Measurements from ENCODE around the gene DUSP5. TPM values are rescaled to one million over a fixed set of nuclear protein-coding genes. Genes with fewer than 3 reads are reported as not detected.

The DUSP5 gene
- total RNA-seq, 3 donors from 2014 or later, result 3.8 to 35.4 (median 26.9) TPM

GRCh38 chr10:110498087-110498981, 627 bp downstream of the DUSP5 start:
- peak; percentile 40 to 61 for DNase-seq (ENCODE audit: low spot score in 2 of 2)
- peaks cover 4 to 12% of the 10 kb centered on the region in 2 donors for H3K4me1 ChIP-seq
- TF ChIP-seq POLR2AphosphoS5 (IDR thresholded peaks at IDR 0.05) (no peak), POLR2A (IDR thresholded peaks at IDR 0.05) (no peak), CTCF (IDR thresholded peaks at IDR 0.05) (peak in 1 of 3 donors; percentile 24)
- H3K36me3 ChIP-seq, result no peaks in the 10 kb centered on the region
- peak overlapping the region; percentile 94 to 98 for H3K27ac ChIP-seq
- H3K4me3 ChIP-seq, result peak overlapping the region; percentile 63 to 97 (median 72)
- intact Hi-C loops (cut with DNase I; ENCODE audit: low total_unique reads), result no loop called here
- H3K9me3 ChIP-seq, result no peaks in the 10 kb centered on the region
- no peaks in the 10 kb centered on the region for H3K27me3 ChIP-seq

- peak in 1 of 2 donors; percentile 64 for DNase-seq (ENCODE audit: low spot score in 2 of 2)
- Histone ChIP-seq H3K9me3 (no peaks in the 10 kb centered on the region), H3K4me1 (peaks cover 4 to 16% of the 10 kb centered on the region in 2 donors), H3K27ac (peak overlapping the region; percentile 94 to 98), H3K27me3 (no peaks in the 10 kb centered on the region), H3K36me3 (no peaks in the 10 kb centered on the region), H3K4me3 (peak overlapping the region; percentile 63 to 97 (median 72))
- intact Hi-C loops (cut with DNase I; ENCODE audit: low total_unique reads), result no loop called here
- TF ChIP-seq POLR2A (IDR thresholded peaks at IDR 0.05), result no peak
- TF ChIP-seq POLR2AphosphoS5 (IDR thresholded peaks at IDR 0.05), result peak in 1 of 3 donors; percentile 28
Measured at GRCh38 chr10:110498982-110499795, 1.5 kb downstream of the DUSP5 start.

GRCh38 chr10:110499796-110500514, 2.2 kb downstream of the DUSP5 start:
- H3K27ac ChIP-seq, result peak overlapping the region; percentile 94 to 98

GRCh38 chr10:110500515-110500905, 2.8 kb downstream of the DUSP5 start:
- no peak for DNase-seq (ENCODE audit: low spot score in 2 of 2)
- Histone ChIP-seq H3K36me3 (no peaks in the 10 kb centered on the region), H3K4me1 (peaks cover 4 to 23% of the 10 kb centered on the region in 2 donors), H3K27ac (peak overlapping the region; percentile 71 to 83), H3K27me3 (no peaks in the 10 kb centered on the region), H3K9me3 (no peaks in the 10 kb centered on the region), H3K4me3 (peak overlapping the region in 2 of 3 donors; percentile 72 to 97)
- intact Hi-C loops (cut with DNase I; ENCODE audit: low total_unique reads), result no loop called here
- no peak for TF ChIP-seq POLR2AphosphoS5 (IDR thresholded peaks at IDR 0.05)
- no peak for TF ChIP-seq CTCF (IDR thresholded peaks at IDR 0.05)
- TF ChIP-seq POLR2A (IDR thresholded peaks at IDR 0.05), result no peak

More at GRCh38 chr10:110499796-110500514, 2.2 kb downstream of the DUSP5 start:
- Histone ChIP-seq H3K4me3 (peak overlapping the region; percentile 63 to 97 (median 72)), H3K4me1 (peaks cover 4 to 21% of the 10 kb centered on the region in 2 donors), H3K36me3 (no peaks in the 10 kb centered on the region), H3K9me3 (no peaks in the 10 kb centered on the region), H3K27me3 (no peaks in the 10 kb centered on the region)
- no peak for DNase-seq (ENCODE audit: low spot score in 2 of 2)
- intact Hi-C loops (cut with DNase I; ENCODE audit: low total_unique reads), result no loop called here
- TF ChIP-seq CTCF (IDR thresholded peaks at IDR 0.05) (no peak), POLR2A (IDR thresholded peaks at IDR 0.05) (no peak)
